H1 (cell line): ENCODE measurements around the gene UTS2B. TPM values are rescaled to one million over a fixed set of nuclear protein-coding genes. Genes with fewer than 3 reads are reported as not detected.

Experiments used
- CBX5 ChIP-seq: fragments of 300-800, 300-1000 bp; sonication (generic); IDR thresholded peaks from 2 replicates; pipeline ENCODE4 v1.7.1; 2016; ENCODE audit warnings: antibody characterized with exemption, low read length, low read depth
- GABPA ChIP-seq: IDR thresholded peaks from 2 replicates; pipeline ENCODE4 v1.6.1; 2011; ENCODE audit warnings: mild to moderate bottlenecking, low read length, moderate library complexity, borderline replicate concordance; ENCODE audit not compliant: insufficient read depth
- JUND ChIP-seq: IDR thresholded peaks from 2 replicates; pipeline ENCODE4 v1.6.1; 2011; ENCODE audit warnings: mild to moderate bottlenecking, improper control_type of control experiment, low read length
- MAFK ChIP-seq: IDR thresholded peaks from 2 replicates; pipeline ENCODE4 v1.6.1; 2012; ENCODE audit warnings: low read depth, mild to moderate bottlenecking, improper control_type of control experiment, low read length
- NRF1 ChIP-seq: IDR thresholded peaks from 2 replicates; pipeline ENCODE4 v1.6.1; 2011; ENCODE audit warnings: mild to moderate bottlenecking, low read depth, low read length, improper control_type of control experiment
- POLR2AphosphoS5 ChIP-seq: IDR thresholded peaks from 2 replicates; pipeline ENCODE4 v1.6.1; 2011; ENCODE audit warnings: low read depth, low read length
- POU5F1 ChIP-seq: IDR thresholded peaks from 2 replicates; pipeline ENCODE4 v1.6.1; 2011; ENCODE audit warnings: low read depth, mild to moderate bottlenecking, low read length, moderate library complexity
- TAF7 ChIP-seq: optimal IDR thresholded peaks from 2 replicates; pipeline ENCODE3; 2011; ENCODE audit warnings: low read depth, mild to moderate bottlenecking, inconsistent platforms, low read length, moderate library complexity, borderline replicate concordance
- polyA plus RNA-seq, 7 experiments: library from polyadenylated mRNA; depleted of rRNA in 3 of 7; stranded (reverse) in 5 of 7; unstranded in 2 of 7; fragments of >200 nt in 5 of 7; fragments of 200-250 nt in 2 of 7; gene quantifications; 1 replicate in 5 of 7; 2 replicates in 1 of 7; 4 replicates in 1 of 7; pipeline versions ENCODE4 v1.2.1 to v1.2.3, GENCODE V29; 2011 to 2013; ENCODE audit warnings: missing spikeins in 2 of 7, mixed read lengths in 2 of 7
- total RNA-seq: library from RNA; stranded (reverse); fragmentation: NEBNext Ultra II Directional; extraction: Animal tissue kit (Norgen Biotek cat#: 25700); gene quantifications from 2 replicates; pipeline ENCODE4 v1.2.1, GENCODE V29; 2021
- TF ChIP-seq, protein P1 (sequence below): fragments of 300-600 bp; sonication (generic); IDR thresholded peaks from 2 replicates; pipeline ENCODE4 v1.7.1; 2012; ENCODE audit warnings: low read length, moderate library complexity, mild to moderate bottlenecking, inconsistent platforms; ENCODE audit not compliant: insufficient replicate concordance
- TF ChIP-seq, protein P2 (sequence below): IDR thresholded peaks from 2 replicates; pipeline ENCODE4 v1.6.1; 2012; ENCODE audit warnings: inconsistent platforms

The UTS2B gene
- total and polyA plus RNA-seq, 2 of the 8 experiments (the other 6 are each of a cell fraction or from before 2014, with no cell fraction given), result not detected

DNA sequence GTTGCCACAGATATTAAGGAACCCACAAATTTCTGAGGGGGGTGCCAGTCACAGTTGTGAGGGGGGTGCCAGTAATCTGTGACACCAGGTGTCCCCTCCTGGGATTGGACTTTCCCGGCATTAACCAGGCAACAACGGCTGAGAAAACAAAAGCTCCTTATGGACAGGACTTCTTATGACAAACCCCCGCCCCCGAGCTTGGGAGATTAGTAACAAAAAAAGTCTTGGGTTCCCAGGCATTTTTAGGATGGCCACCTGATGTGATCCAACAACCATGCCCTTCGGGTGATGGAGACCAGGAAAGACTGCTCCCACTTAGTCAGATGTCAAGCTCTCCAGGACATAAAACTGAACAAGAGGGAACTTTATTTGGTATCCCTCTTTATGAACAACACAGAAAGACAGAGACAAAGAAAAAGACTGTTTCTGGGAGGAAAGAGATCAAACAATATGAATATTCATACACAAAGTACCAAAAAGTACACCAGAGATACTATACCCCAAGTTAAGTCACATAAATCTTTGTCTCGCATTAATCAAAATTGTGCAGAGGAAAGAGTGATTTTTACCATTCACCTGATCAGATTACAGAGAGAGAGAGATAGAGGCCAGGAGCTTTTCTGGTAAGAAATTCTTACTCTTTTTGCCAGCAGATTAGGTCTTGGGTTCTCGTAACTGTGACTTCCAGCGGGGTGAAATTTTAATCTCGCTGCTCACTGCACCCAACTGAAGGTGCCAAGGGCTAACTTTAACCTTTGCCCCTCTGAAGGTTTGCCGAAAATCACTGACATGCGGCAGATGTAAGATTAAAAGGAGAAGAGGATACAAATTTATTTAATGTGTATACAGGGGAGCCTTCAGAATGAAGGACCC, 69.7 kb downstream of the UTS2B start (continued):
- TF ChIP-seq, protein P1, sequence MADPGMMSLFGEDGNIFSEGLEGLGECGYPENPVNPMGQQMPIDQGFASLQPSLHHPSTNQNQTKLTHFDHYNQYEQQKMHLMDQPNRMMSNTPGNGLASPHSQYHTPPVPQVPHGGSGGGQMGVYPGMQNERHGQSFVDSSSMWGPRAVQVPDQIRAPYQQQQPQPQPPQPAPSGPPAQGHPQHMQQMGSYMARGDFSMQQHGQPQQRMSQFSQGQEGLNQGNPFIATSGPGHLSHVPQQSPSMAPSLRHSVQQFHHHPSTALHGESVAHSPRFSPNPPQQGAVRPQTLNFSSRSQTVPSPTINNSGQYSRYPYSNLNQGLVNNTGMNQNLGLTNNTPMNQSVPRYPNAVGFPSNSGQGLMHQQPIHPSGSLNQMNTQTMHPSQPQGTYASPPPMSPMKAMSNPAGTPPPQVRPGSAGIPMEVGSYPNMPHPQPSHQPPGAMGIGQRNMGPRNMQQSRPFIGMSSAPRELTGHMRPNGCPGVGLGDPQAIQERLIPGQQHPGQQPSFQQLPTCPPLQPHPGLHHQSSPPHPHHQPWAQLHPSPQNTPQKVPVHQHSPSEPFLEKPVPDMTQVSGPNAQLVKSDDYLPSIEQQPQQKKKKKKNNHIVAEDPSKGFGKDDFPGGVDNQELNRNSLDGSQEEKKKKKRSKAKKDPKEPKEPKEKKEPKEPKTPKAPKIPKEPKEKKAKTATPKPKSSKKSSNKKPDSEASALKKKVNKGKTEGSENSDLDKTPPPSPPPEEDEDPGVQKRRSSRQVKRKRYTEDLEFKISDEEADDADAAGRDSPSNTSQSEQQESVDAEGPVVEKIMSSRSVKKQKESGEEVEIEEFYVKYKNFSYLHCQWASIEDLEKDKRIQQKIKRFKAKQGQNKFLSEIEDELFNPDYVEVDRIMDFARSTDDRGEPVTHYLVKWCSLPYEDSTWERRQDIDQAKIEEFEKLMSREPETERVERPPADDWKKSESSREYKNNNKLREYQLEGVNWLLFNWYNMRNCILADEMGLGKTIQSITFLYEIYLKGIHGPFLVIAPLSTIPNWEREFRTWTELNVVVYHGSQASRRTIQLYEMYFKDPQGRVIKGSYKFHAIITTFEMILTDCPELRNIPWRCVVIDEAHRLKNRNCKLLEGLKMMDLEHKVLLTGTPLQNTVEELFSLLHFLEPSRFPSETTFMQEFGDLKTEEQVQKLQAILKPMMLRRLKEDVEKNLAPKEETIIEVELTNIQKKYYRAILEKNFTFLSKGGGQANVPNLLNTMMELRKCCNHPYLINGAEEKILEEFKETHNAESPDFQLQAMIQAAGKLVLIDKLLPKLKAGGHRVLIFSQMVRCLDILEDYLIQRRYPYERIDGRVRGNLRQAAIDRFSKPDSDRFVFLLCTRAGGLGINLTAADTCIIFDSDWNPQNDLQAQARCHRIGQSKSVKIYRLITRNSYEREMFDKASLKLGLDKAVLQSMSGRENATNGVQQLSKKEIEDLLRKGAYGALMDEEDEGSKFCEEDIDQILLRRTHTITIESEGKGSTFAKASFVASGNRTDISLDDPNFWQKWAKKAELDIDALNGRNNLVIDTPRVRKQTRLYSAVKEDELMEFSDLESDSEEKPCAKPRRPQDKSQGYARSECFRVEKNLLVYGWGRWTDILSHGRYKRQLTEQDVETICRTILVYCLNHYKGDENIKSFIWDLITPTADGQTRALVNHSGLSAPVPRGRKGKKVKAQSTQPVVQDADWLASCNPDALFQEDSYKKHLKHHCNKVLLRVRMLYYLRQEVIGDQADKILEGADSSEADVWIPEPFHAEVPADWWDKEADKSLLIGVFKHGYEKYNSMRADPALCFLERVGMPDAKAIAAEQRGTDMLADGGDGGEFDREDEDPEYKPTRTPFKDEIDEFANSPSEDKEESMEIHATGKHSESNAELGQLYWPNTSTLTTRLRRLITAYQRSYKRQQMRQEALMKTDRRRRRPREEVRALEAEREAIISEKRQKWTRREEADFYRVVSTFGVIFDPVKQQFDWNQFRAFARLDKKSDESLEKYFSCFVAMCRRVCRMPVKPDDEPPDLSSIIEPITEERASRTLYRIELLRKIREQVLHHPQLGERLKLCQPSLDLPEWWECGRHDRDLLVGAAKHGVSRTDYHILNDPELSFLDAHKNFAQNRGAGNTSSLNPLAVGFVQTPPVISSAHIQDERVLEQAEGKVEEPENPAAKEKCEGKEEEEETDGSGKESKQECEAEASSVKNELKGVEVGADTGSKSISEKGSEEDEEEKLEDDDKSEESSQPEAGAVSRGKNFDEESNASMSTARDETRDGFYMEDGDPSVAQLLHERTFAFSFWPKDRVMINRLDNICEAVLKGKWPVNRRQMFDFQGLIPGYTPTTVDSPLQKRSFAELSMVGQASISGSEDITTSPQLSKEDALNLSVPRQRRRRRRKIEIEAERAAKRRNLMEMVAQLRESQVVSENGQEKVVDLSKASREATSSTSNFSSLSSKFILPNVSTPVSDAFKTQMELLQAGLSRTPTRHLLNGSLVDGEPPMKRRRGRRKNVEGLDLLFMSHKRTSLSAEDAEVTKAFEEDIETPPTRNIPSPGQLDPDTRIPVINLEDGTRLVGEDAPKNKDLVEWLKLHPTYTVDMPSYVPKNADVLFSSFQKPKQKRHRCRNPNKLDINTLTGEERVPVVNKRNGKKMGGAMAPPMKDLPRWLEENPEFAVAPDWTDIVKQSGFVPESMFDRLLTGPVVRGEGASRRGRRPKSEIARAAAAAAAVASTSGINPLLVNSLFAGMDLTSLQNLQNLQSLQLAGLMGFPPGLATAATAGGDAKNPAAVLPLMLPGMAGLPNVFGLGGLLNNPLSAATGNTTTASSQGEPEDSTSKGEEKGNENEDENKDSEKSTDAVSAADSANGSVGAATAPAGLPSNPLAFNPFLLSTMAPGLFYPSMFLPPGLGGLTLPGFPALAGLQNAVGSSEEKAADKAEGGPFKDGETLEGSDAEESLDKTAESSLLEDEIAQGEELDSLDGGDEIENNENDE, result no peak
- TF ChIP-seq NRF1 (no peak), POLR2AphosphoS5 (no peak), JUND (no peak), POU5F1 (no peak), GABPA (no peak), MAFK (no peak), TAF7 (no peak), CBX5 (no peak)
- TF ChIP-seq, protein P2, sequence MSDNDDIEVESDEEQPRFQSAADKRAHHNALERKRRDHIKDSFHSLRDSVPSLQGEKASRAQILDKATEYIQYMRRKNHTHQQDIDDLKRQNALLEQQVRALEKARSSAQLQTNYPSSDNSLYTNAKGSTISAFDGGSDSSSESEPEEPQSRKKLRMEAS, result no peak
